HG03097 (cell line): ENCODE data around the gene TNS4.

Experiments
- ATAC-seq: cut with Tn5 transposase; IDR thresholded peaks from one replicate; pipeline ENCODE4 v1.9.1; 2021; ENCODE audit not compliant: unreplicated experiment, low FRiP score

The TNS4 gene

GRCh38 chr17:40459636-40460603, 41.5 kb downstream of the TNS4 start:
- ATAC-seq = no peak

GRCh38 chr17:40458851-40459482, 42.5 kb downstream of the TNS4 start:
- ATAC-seq = no peak

- no peak for ATAC-seq
These were observed 43.2 kb downstream of the TNS4 start for GRCh38 chr17:40457964-40458791.

GRCh38 chr17:40457369-40457768, 44.1 kb downstream of the TNS4 start:
- no peak for ATAC-seq

- ATAC-seq = no peak
These were observed 44.9 kb downstream of the TNS4 start for GRCh38 chr17:40456396-40456951.

- no peak for ATAC-seq
These were observed 46.8 kb downstream of the TNS4 start for GRCh38 chr17:40454613-40454995.

- no peak for ATAC-seq
These were observed 47.4 kb downstream of the TNS4 start for GRCh38 chr17:40453881-40454612.

- ATAC-seq = no peak
These were observed 48.5 kb downstream of the TNS4 start for GRCh38 chr17:40452921-40453378.

GRCh38 chr17:40452216-40452787, 49.1 kb downstream of the TNS4 start:
- ATAC-seq = no peak

GRCh38 chr17:40451420-40451819, 50.0 kb downstream of the TNS4 start:
- no peak for ATAC-seq

GRCh38 chr17:40450175-40450574, 51.2 kb downstream of the TNS4 start:
- no peak for ATAC-seq

GRCh38 chr17:40448639-40449261, 52.7 kb downstream of the TNS4 start:
- ATAC-seq = no peak

GRCh38 chr17:40448213-40448638, 53.2 kb downstream of the TNS4 start:
- ATAC-seq = no peak

- ATAC-seq = no peak
These were observed 53.6 kb downstream of the TNS4 start for GRCh38 chr17:40447806-40448205.

- no peak for ATAC-seq
These were observed 54.2 kb downstream of the TNS4 start for GRCh38 chr17:40447148-40447644.

GRCh38 chr17:40445751-40446468, 55.5 kb downstream of the TNS4 start:
- ATAC-seq = no peak

- ATAC-seq = no peak
These were observed 57.2 kb downstream of the TNS4 start for GRCh38 chr17:40443988-40444899.
